ENCODE measurements around the gene SLX4.

DNA sequence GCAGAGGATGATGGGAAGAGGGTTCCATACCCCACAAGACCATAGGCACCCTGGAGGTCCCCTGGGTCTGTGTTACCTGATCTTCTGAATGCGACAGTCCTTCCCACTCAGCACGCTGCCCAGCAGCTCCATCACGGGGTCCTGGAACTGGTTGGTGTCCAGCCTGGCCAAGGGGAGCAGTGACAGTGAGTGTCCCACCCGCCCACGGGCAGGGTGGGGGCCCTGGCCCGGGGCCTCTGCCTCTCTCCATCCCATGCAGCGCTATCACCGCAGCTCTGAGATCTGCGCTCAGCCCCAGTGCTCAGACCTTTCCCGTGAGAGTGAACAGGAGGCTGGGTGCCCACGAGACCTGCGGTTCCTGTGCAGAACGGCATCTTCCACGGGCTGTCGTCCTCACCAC, 49.8 kb downstream of the SLX4 start:
- TF ChIP-seq, protein P1, sequence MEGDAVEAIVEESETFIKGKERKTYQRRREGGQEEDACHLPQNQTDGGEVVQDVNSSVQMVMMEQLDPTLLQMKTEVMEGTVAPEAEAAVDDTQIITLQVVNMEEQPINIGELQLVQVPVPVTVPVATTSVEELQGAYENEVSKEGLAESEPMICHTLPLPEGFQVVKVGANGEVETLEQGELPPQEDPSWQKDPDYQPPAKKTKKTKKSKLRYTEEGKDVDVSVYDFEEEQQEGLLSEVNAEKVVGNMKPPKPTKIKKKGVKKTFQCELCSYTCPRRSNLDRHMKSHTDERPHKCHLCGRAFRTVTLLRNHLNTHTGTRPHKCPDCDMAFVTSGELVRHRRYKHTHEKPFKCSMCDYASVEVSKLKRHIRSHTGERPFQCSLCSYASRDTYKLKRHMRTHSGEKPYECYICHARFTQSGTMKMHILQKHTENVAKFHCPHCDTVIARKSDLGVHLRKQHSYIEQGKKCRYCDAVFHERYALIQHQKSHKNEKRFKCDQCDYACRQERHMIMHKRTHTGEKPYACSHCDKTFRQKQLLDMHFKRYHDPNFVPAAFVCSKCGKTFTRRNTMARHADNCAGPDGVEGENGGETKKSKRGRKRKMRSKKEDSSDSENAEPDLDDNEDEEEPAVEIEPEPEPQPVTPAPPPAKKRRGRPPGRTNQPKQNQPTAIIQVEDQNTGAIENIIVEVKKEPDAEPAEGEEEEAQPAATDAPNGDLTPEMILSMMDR (conservative IDR thresholded peaks at IDR 0.05) = no peak
- no peak for TF ChIP-seq ZFX (IDR thresholded peaks at IDR 0.05)

Measured in C4-2B (cell line).